NOMO-1 (cell line): ENCODE results near the gene LDLRAD4.
"Not testable (repeated sequence)": the region's sequence is repeated elsewhere in the genome, so short reads cannot be mapped to it uniquely, and the experiment has no call there.

Experiments
- DNase-seq, 2 experiments: peaks; one replicate each; lab custom pipeline; 2025; ENCODE audit not compliant: unreplicated experiment in 2 of 2; lab: John Stamatoyannopoulos, UW

LDLRAD4 gene

DNA sequence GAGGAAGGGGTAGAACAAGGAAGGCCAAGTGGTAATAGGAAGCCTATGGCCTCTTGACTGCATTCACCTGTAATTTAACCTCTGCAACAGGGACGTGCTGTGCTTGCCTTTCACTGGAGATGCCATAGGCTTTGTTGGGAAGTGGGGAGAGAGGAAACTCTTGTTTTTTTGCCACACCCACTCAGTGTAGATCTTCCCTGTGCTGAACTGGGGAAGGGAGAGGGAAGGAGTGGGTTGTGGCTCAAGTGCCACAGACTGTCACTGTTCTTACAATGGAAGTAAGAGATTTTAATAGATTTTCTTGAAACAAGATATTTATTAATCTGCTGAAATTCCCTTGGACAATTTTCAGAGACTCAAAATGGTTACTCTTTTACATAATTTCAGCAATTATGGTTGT, 380.5 kb downstream of the LDLRAD4 start:
- DNase-seq = no peak

DNA sequence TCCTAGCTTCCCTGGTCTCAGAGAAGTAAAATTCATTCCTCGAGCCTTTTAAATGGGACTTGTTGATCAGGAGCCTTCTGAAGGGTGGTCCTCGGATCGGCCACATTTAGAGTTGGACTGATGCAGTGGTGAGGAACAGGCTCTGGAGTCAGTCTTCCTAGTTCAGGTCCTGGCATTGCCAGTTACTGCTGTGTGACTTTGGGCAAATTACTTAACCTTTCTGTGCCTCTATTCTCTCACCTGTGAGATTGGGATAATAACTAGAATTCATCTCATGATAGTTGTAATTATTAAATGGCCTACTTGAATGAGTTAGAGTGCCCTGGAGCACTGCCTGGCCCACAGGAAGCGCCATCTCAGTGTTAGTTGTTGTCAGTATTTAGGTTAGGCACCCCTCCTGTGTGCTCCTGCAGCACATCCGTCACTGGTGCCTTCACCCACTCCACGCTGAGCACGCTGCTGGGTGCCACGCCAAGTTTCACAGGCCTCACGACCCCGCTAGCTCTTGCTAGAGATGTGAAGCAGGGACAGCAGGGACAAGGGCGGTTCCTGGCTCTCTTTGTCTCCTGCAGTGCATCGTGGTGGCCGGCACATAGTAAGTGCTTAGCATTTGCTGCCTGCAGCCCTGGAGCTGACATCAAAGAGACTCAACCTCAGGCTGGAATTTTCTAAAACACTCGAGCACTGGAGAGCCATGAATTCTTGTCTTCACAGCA, 384.9 kb downstream of the LDLRAD4 start:
- DNase-seq = no peak

DNA sequence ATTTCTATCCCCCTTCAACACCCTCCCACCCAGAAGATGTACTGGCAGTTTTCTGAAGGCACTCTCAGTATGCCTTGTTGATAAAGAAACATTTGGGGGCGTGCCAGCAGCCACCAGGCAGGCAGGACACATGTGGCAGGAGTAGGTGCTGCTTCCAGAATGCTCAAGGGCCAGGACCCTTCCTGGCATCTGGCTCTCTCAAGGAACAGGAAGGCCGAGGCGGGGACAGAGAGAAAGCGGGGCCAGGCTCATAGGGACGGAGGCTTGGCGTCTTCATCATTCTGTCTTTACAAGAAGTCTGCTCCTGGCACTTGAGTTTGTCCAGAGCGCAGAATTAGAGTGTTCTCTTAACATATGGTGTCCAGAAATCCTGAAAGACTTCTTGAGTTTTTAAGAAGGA, 386.2 kb downstream of the LDLRAD4 start:
- no peak for DNase-seq

DNA sequence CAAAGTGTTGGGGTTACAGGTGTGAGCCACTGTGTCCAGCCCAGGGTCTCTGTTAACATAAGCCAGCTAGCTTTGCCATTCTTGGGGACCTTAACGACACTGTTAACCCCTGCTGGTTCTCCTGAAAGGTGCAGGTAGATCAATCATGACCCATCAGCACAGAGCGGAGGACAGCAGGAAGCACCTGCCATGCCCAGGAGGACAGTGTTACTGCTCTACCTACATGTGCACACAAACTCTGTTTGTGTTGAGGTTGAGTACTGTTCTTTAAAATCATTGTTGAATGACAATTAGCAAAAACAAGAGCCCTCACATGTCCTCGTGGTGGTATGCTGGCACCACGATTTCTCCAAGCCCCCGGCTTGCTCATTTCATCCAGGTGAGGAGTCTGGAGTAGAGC, 386.9 kb downstream of the LDLRAD4 start:
- DNase-seq = no peak

DNA sequence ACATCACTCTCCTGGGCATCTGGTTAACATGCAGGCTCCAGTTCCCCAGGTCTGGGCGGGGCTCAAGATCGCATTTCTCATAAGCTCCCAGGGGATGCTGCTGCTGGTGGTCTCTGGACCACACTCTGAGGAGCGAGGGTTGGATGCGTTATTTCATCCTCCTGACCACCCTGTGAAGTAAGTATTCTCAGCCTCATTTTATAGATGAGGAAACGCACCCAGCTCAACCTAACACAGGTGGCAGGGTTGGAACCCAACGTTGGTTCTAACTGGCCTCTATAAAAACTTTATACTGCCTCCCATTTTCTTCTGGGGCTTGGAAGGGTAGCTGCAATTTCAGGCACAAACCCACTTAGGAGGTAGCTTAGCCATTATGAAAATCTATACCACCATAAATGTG, 387.3 kb downstream of the LDLRAD4 start:
- no peak for DNase-seq

DNA sequence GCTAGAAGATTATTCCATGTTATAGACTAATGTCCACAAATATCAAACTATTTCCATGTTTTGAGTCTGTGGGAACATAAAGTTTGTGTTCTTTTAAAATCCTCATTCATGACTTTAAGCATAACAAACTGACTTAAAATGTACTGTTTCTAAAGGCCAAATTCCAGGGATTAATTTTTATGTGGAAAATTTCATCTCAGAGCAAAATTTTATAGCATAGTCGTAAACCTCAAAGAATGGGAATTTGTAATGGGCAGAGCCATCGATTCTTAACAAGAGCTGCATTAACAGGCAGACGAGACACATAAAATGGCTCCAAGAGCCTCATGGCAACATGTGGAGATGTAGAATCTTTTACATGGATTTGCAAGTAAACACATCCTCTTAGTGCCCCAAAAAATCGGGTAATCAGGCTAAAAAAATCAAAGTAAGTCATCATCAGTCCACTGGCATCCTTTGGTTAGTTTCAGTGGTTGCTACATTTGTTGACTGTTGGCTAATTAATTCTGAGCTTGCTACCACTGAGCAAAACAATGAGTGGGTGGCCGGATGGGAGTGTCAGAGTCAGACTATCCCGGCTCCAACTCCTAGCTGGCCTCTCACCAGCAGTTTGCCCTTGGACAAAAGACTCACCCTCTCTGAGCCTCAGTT, 388.2 kb downstream of the LDLRAD4 start:
- DNase-seq = no peak

DNA sequence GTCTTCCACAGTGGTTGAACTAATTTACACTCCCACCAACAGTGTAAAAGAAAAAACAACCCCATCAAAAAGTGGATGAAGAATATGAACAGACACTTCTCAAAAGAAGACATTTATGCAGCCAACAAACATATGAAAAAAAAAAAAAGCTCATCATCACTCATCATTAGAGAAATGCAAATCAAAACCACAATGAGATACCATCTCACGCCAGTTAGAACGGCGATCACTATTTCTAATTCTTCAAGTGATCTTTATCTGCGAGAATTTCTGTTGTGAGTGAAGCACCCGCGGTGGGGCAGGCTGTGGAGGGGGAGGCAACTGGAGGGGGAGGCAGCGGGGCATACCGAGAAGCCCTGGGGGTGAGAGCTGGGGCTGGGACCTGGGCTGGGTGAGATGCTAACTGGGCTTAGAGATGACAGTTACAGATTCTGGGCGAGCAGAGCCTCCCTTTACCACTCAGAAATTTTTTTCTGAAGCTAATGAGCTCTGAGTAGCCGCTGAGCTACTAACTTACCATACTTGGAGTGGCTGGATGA, 389.5 kb downstream of the LDLRAD4 start:
- DNase-seq = not testable (repeated sequence)

DNA sequence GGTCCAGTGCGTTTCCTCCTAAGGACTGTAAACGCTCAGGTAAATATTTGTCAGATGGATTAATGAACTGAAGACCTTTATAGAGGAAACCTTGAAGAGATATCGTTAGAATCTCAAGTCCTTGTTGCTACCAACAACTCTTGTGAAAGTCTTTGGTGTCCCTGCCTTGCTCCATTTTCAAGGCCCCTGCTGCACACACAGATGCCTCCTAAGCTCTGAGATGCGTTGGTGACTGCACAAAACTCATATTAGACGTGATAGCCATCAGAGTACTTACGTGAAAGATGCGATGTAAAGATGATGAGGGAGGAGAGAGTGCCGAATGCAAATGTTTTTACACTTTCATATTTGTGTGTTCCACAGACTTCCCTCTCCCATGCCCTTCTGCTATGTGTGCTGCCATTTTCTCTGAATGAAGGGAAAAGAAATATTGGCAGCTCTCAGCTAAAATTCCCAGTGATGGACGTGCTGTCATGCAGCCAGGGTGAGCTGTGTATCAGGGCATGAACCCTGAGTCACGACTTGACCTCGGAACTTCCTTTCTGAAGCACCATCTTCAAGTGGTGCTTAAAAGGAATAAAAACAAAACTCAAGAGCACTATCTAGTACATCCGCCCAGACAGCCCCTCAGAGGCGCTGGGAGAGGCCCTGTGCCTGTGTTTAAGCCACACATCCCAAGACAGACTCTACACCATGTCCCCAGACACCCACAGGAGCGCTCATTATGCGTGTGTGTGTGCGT, 390.4 kb downstream of the LDLRAD4 start:
- DNase-seq = no peak

DNA sequence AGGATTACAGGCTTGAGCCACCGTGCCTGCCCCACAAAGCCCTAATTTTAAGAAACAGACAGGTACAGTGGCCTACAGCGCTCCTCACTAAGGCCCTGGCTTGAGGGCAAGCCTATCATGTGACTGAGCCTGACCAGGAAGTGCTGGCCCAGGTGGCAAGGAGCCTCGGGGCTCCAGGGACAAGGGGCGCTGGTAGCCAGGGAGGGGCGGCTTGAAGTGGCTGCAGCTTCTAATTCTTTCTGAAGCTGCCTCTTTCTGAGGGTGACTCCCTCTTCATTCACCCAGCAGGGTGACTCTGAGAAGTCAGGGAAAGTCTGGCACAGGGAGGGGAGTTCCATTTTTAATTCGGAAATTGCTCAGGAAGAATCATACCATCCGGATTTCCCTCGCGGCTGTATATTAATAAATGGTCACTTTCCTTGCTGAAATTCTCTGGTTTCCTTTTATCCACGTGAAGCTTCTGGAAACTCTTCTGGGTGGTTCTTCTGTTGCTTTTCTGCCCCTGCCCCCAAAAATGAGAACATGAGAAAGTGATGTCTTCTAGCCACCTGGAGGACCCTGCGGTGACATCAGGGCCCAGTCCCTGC, 392.1 kb downstream of the LDLRAD4 start:
- DNase-seq = no peak

DNA sequence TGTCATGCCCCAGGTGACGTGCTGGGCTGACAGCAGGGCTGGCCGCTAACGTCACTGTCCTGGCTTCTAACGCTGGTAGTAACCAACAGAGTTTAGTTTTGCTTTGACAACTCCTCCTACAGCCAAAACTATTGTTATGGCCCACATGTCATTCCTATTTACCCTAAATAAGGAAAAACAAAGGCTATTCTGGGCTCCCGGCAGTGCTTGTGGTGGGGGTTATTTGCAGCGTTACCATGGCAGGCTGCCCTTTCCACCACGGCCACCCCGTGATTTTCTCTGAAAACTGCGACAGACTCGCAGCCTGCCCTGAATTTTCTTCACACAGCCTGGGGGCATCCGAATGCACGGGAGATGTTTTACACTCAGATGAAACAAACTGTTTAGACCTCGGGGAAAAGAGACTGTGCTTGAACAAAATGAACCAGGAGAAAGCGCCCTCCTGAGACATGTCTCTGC, 392.6 kb downstream of the LDLRAD4 start:
- DNase-seq = no peak

DNA sequence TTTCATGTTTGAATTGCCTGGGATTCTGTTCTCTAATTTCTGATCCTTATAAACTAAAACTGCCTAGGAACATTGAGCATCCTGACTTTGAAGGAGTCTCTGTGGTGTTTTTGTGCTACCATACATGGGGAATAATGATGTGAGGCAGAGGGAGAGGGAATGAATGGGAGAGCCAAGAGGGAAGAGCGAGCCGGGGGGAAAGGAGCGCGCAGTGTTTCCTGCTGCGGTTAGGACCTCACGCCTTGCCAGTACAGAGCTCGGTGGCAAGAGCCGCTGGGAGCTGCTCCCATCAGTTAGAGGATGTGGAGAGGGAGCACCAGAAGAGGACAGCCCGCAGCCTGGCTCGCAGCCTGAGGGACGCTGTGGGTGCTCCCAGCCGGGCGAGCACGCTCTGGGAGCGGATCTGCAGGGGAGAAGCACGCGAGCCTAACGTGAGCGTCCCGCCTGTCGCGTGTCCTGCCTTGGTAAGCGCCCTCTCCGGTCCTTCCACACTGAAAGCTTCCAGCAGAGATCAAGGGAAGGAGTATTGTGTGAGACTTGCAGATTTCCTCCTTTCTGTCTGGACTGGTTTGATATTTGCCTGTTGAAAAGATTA, 393.1 kb downstream of the LDLRAD4 start:
- peak in 1 of 2 experiments; percentile 23 for DNase-seq

DNA sequence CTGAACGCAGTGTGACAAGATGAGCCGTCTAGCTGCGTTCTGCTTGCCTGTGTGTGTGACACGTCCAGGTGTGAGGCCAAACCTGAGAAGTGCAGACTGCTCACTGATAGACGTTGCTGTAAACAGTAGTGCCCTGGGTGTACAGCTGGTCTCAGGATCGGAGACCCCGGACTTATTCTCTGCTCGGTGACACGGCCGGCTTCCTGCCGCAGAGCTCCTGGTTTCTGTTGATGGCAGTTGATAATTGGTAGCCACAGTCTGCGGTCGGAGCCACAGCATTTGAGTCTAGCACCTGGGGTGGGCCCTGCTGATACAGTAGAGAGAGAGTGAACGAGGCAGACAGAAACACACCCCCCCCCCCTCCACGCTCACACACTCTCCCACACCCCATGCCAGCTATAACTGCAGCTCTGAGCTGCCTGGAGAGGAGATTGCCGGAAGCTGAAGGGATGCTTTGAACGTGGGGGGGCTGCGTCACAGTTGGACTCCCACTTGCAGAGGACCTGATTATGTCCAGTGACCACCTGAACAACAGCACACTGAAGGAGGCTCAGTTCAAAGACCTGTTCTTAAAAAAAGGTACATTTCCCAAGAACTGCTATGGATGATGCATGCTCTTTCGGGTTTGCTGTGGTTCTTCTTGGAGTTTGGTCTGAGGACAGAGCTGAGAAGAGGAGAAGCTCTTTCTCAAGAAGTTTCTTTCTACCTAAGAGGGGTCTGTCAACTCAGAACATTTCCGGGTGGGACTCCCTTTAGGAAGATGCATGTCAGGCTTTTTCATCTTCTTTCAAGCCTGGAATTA, 393.8 kb downstream of the LDLRAD4 start:
- DNase-seq = peak; percentile 23

DNA sequence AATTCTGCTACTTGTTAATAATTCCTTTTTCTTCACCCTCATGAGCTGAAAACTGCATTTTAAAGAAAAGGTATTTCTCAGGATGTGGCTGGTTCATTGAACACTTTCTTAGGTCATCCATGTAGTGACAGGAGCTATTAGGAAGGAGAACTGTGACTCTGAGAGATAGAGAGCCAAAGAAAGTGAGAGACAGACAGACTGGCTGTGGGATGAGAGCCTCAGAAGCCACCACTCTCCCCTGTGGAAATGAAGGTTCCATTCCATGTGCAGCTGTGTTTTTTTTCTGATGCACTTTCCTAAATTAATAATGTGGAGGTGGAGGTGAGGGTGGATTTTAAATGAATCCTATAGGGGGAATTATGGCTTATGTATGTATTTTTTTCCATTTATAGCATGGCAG, 394.5 kb downstream of the LDLRAD4 start:
- no peak for DNase-seq

DNA sequence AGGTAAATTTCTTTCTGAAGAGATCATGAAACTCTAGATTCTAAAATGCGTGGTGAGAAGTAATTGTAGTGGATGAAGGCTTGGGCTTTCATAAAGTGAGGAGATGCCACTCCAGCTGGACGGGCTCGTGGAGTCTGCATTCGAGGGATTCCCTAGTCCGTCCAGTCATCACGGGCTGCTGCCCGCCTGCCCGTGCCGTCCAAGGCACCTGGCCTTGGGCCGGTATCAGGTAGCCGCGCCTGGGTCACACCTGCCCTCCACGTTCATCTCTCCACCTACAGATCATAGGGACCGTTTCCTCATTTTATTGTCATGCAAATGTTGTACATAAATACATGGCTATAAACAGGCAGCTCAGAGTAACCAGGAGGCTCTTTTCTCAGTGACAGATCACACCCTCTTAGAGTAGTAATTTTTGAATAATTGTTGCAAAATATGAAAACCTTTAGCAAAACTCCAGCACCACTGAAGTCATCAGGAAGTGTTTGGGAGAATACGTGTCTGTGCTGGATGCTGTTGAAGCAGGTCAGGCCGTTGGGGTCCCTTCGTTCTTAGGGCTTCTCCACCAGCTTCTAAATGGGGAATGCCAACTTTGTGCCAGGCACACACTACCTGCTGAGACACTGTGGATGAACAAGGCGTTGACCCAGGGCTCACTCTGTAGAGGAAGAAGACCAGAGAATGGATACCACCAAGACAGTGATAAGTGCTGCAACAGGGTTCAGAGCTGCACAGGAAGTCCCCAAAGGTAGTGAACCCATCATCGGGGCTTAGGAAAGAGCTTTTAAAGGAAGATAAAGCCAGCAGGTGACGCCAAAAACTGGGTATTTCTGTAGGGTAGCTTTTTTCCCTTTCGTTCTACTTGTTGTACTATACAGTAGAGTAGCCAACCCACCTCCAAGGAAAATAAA, 395.3 kb downstream of the LDLRAD4 start:
- DNase-seq = no peak

DNA sequence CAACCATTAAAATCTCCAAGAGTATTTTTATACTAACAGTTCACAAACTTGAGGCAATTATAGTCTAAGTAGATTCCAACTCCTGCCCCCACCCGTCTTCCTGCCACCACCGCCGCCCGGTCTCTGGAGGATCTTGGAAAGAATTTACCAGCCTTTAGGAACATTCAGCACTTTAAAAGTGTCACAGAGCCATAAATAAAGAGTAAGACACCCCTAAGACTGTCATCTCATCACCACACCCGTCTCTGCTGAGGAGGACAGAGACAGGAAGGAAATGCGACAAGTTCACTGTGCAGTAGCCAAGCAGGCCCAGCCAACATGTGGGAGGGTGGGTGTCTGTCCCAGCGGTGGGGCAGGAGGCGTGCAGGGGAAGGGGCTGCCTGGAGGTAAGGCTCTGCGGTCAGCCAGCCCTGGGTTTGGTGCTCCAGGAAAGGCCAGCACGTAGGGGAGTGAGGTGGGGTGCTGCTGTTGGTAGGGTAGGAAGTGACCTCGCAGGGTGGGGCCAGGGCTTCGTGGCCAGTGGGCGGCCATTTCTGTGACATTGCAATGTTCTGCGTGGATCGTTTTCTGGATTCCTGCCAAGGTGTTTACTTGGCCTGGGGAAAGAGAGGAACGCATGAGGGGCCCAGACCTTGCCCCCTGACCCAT, 396.2 kb downstream of the LDLRAD4 start:
- peak; percentile 21 to 26 for DNase-seq

DNA sequence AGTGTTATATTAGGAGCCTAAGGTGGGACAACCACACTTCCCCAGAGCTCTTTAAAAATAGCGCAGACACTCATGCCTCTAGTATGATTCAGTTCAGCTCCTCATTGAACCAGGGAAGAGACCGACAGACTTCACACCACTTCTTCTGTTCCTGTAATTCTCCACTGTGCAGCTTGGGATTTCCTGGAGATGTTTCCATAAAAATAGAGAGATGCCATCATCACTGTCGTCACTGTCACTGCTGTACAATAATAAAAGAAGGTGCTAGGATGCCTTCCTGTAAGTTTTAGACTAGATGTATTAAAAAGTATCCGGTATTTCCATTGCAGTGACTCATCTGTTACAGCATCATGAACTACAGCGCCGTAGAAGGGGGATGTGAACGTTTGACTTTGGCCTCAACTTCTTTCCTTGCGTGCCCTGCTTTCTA, 396.9 kb downstream of the LDLRAD4 start:
- DNase-seq = peak; percentile 46 to 74

DNA sequence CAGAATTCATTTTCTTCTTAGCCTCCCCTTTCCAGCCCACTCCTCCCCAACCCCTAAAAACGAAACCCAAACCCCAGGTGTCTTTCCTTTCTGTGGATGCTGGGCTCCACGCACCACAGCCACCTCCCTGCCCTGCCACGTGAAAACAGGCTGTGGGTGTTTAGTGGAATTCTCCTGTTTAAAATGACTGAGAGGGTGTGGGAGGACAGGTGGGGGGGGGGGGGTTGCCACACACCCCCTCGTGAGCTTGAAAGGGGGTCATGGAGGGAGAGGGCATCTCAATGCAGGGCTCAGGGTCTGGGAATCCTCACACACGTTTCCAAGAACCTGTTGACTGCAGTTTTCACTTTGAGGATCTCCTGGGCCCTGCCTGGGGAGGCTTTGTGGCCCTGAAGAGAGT, 397.5 kb downstream of the LDLRAD4 start:
- DNase-seq = no peak

DNA sequence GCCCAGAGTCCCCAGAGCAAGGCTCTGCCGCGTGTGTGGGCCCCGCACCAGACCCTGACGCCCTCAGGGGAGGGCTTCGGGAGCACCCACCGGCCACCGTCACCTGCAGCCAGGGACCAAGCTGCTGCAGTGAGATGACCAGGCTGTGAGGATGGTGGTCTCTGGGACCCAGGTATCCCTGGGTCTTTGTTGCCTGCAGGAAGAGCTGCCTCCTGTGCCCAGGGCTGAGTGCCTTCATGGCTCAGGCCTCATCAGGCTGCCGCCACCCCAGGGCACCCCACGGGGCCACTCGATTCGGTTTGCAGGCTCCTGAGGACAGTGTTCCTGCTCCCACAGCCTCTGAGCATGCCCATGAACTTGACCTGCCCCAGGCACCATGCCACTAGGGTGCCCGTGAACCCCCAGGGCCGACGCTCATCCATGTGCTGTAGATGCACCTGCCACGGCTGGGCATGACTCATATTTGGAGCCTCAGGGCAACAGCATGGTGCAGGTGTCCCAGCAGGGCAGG, 398.0 kb downstream of the LDLRAD4 start:
- DNase-seq = no peak
